ENCODE data around the gene CDK6. TPM values are rescaled to one million over a fixed set of nuclear protein-coding genes. Genes with fewer than 3 reads are reported as not detected.

CDK6 gene
- total RNA-seq, 2 donors from 2014 or later = 28.5 to 36.6 TPM

DNA sequence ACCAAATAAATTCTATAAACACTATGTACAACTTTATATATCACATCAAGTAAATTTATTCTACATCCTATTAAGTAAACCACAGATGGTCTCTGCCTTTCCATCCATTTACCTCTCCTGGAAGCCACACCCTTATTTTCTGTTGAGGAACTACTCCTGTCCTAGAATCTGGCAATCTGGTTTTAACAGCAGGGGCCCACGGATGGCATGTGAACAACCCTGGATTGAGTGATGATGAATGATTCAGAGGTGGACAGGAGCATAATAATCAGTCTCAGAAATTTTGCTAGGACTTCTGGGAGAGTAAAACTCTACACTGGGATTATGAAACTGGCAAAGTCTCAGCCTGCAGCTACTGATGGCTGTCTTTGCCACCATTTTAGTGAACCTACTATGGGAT, 54.1 kb downstream of the CDK6 start:
- WGBS, 2 experiments (ENCODE audit: insufficient coverage in 1 of 2, insufficient read length in 1 of 2) = 88 to 100% methylated on average over 1 of the region's 1 CpG
- H3K9me3 ChIP-seq (ENCODE audit: control insufficient read depth, low read length) = peaks cover 11% of the 10 kb centered on the region
- no peak overlapping the region for H3K27ac Mint-ChIP-seq

DNA sequence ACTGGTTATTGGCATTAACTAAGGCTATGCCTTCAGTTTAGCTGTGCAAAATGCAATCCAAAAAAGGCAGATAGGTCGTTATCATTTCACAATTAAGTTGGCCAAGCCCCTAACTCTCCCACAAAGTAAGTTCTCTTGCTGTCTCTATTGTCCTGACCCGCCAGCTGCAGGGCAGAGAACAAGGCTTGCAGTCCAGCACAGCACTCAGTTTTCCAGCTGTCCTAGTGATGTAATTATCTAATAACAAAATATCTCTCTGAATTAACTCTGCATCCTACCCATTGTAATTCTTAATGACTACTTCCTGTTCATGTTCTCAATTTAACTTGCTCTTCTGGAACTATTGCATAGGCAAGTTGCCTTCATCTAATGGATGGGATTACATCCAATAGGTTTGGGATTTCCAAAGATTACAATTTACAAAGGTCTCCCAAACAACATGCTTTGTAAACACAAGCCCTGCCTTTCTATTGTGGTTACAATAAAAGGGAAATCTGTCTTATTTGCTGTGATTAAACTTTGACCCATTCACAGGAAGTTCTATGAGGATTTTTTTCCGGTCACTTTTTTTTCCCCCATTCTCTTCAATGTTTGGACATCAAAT, 55.2 kb downstream of the CDK6 start:
- H3K27me3 ChIP-seq (ENCODE audit: control insufficient read depth, insufficient read depth, low read length, poor library complexity, severe bottlenecking) = no peaks in the 10 kb centered on the region
- Mint-ChIP-seq H3K9me3 (peaks cover 15% of the 10 kb centered on the region), H3K27ac (no peak overlapping the region), H3K4me1 (peaks cover 29% of the 10 kb centered on the region), H3K36me3 (ENCODE audit: low read depth) (peaks cover 17% of the 10 kb centered on the region), H3K4me3 (no peak overlapping the region), H3K27me3 (ENCODE audit: insufficient read depth) (no peaks in the 10 kb centered on the region)
- no peak for DNase-seq
- H3K36me3 ChIP-seq (ENCODE audit: control insufficient read depth, insufficient read depth, low read length) = peaks cover 4% of the 10 kb centered on the region
- WGBS, 2 experiments (ENCODE audit: insufficient coverage in 1 of 2, insufficient read length in 1 of 2) = 97 to 100% methylated on average over 1 to 3 of the region's 3 CpGs
- peaks cover 11% of the 10 kb centered on the region for H3K9me3 ChIP-seq (ENCODE audit: control insufficient read depth, low read length)
- no peak overlapping the region for H3K27ac ChIP-seq (ENCODE audit: low read depth, low read length)
- no peak overlapping the region for H3K4me3 ChIP-seq (ENCODE audit: low read length)
- no peak for TF ChIP-seq CTCF (conservative IDR thresholded peaks at IDR 0.05)
- peaks cover 17% of the 10 kb centered on the region for H3K4me1 ChIP-seq (ENCODE audit: control insufficient read depth, insufficient read depth, low read length)
- no peak overlapping the region for H3K9ac ChIP-seq (ENCODE audit: extremely low read depth, low read length, poor library complexity, severe bottlenecking)

More for the DNA sequence above, 54.1 kb downstream of the CDK6 start:
- H3K9ac ChIP-seq (ENCODE audit: extremely low read depth, low read length, poor library complexity, severe bottlenecking) = no peak overlapping the region
- H3K36me3 ChIP-seq (ENCODE audit: control insufficient read depth, insufficient read depth, low read length) = peaks cover 4% of the 10 kb centered on the region
- peaks cover 7% of the 10 kb centered on the region for H3K36me3 Mint-ChIP-seq (ENCODE audit: low read depth)
- H3K27me3 Mint-ChIP-seq (ENCODE audit: insufficient read depth) = no peaks in the 10 kb centered on the region
- H3K4me3 ChIP-seq (ENCODE audit: low read length) = no peak overlapping the region
- H3K27me3 ChIP-seq (ENCODE audit: control insufficient read depth, insufficient read depth, low read length, poor library complexity, severe bottlenecking) = no peaks in the 10 kb centered on the region
- TF ChIP-seq CTCF (conservative IDR thresholded peaks at IDR 0.05) = no peak
- H3K4me1 Mint-ChIP-seq = peaks cover 29% of the 10 kb centered on the region
- DNase-seq = no peak
- H3K9me3 Mint-ChIP-seq = peaks cover 10% of the 10 kb centered on the region
- H3K4me3 Mint-ChIP-seq = no peak overlapping the region
- peaks cover 17% of the 10 kb centered on the region for H3K4me1 ChIP-seq (ENCODE audit: control insufficient read depth, insufficient read depth, low read length)
- H3K27ac ChIP-seq (ENCODE audit: low read depth, low read length) = no peak overlapping the region

DNA sequence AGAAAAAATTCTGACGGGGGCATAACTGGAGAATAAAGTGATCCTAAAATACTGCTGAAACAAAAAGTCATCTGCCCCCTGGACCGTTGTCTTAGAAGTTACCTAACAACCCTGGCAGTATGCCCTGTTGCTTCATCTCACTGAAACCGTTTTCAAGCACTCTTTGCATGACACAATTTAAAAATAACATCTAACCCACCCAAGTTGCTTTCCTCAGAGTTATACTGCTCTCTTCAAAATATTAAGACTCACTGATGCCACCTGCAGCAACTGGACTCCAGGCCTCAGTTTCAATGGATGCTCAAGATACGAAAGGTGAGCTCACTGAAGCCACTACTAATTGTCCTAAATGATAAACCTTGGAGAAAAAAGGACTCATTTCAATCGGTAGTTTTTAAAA, 57.4 kb downstream of the CDK6 start:
- DNase-seq = no peak
- 89 to 90% methylated on average over 3 to 5 of the region's 5 CpGs for WGBS, 2 experiments (ENCODE audit: insufficient coverage in 1 of 2, insufficient read length in 1 of 2)
- H3K27me3 ChIP-seq (ENCODE audit: control insufficient read depth, insufficient read depth, low read length, poor library complexity, severe bottlenecking) = no peaks in the 10 kb centered on the region
- H3K4me3 ChIP-seq (ENCODE audit: low read length) = no peak overlapping the region
- H3K9ac ChIP-seq (ENCODE audit: extremely low read depth, low read length, poor library complexity, severe bottlenecking) = no peak overlapping the region
- Mint-ChIP-seq H3K27me3 (ENCODE audit: insufficient read depth) (no peaks in the 10 kb centered on the region), H3K36me3 (ENCODE audit: low read depth) (peaks cover 17% of the 10 kb centered on the region), H3K27ac (no peak overlapping the region), H3K4me3 (no peak overlapping the region), H3K9me3 (peaks cover 15% of the 10 kb centered on the region), H3K4me1 (peaks cover 21% of the 10 kb centered on the region)
- H3K36me3 ChIP-seq (ENCODE audit: control insufficient read depth, insufficient read depth, low read length) = peaks cover 16% of the 10 kb centered on the region
- H3K9me3 ChIP-seq (ENCODE audit: control insufficient read depth, low read length) = peaks cover 11% of the 10 kb centered on the region
- no peak overlapping the region for H3K27ac ChIP-seq (ENCODE audit: low read depth, low read length)
- peaks cover 14% of the 10 kb centered on the region for H3K4me1 ChIP-seq (ENCODE audit: control insufficient read depth, insufficient read depth, low read length)
- TF ChIP-seq CTCF (conservative IDR thresholded peaks at IDR 0.05) = no peak
